Glutamatergic neuron (in vitro differentiated cells): ENCODE measurements around the gene ZNF639. TPM values are rescaled to one million over a fixed set of nuclear protein-coding genes. Genes with fewer than 3 reads are reported as not detected.

Source experiments
- DNase-seq: peaks from one replicate; pipeline ENCODE4 v3.0.0; 2022
- H3K27ac Mint-ChIP-seq: one replicate; pipeline ENCODE4 v1.8.0; 2020; ENCODE audit warnings: mild to moderate bottlenecking, mixed read lengths, inconsistent platforms; ENCODE audit not compliant: unreplicated experiment
- H3K27me3 Mint-ChIP-seq: one replicate; pipeline ENCODE4 v1.8.0; 2020; ENCODE audit warnings: mild to moderate bottlenecking, moderate library complexity, mixed read lengths, inconsistent platforms; ENCODE audit not compliant: unreplicated experiment
- H3K36me3 Mint-ChIP-seq: one replicate; pipeline ENCODE4 v1.8.0; 2020; ENCODE audit warnings: mild to moderate bottlenecking, mixed read lengths, inconsistent platforms; ENCODE audit not compliant: unreplicated experiment
- H3K4me1 Mint-ChIP-seq: one replicate; pipeline ENCODE4 v1.8.0; 2020; ENCODE audit warnings: mild to moderate bottlenecking, low read depth, mixed read lengths, inconsistent platforms; ENCODE audit not compliant: unreplicated experiment
- H3K4me3 Mint-ChIP-seq: one replicate; pipeline ENCODE4 v1.8.0; 2020; ENCODE audit warnings: mild to moderate bottlenecking, mixed read lengths, inconsistent platforms; ENCODE audit not compliant: unreplicated experiment
- H3K9me3 Mint-ChIP-seq: one replicate; pipeline ENCODE4 v1.8.0; 2020; ENCODE audit warnings: mild to moderate bottlenecking, moderate library complexity, mixed read lengths, inconsistent platforms; ENCODE audit not compliant: unreplicated experiment
- CTCF ChIP-seq: fragments of 200-600 bp; sonication (generic); IDR thresholded peaks from one replicate; pipeline ENCODE4 v1.5.0; 2021; ENCODE audit not compliant: partially characterized antibody, unreplicated experiment
- total RNA-seq: library from RNA; stranded (reverse); fragmentation: NEBNext Ultra II Directional; extraction: Animal tissue kit (Norgen Biotek cat#: 25700); gene quantifications from one replicate; pipeline ENCODE4 v1.2.1, GENCODE V29; 2021; ENCODE audit not compliant: unreplicated experiment

ZNF639 gene
- total RNA-seq, 1 donor from 2014 or later: 34.2 TPM

- H3K9me3 Mint-ChIP-seq: peaks cover 3% of the 10 kb centered on the region
- TF ChIP-seq CTCF: no peak
- no peaks in the 10 kb centered on the region for H3K27me3 Mint-ChIP-seq
- peaks cover 6% of the 10 kb centered on the region for H3K4me1 Mint-ChIP-seq
- peak; percentile 88 for DNase-seq
- no peaks in the 10 kb centered on the region for H3K36me3 Mint-ChIP-seq
- H3K4me3 Mint-ChIP-seq: peak within 1 kb of the TSS; percentile 94
- peak within 1 kb of the TSS; percentile 97 for H3K27ac Mint-ChIP-seq
These were observed 24.7 kb downstream of the ZNF639 start, which contains the start of gene MFN1 for GRCh38 chr3:179347345-179348194. MFN1 (plus strand) TSS chr3:179347709; CDS start chr3:179348852, 1,143 bp downstream.

GRCh38 chr3:179348325-179349013, 25.6 kb downstream of the ZNF639 start:
- Mint-ChIP-seq H3K27me3 (no peaks in the 10 kb centered on the region), H3K4me1 (peaks cover 6% of the 10 kb centered on the region), H3K4me3 (peak overlapping the region; percentile 94), H3K27ac (peak overlapping the region; percentile 72), H3K9me3 (peaks cover 3% of the 10 kb centered on the region), H3K36me3 (no peaks in the 10 kb centered on the region)
- no peak for TF ChIP-seq CTCF
- no peak for DNase-seq

- H3K27me3 Mint-ChIP-seq: no peaks in the 10 kb centered on the region
- H3K4me3 Mint-ChIP-seq: no peak overlapping the region
- H3K4me1 Mint-ChIP-seq: no peaks in the 10 kb centered on the region
- no peaks in the 10 kb centered on the region for H3K9me3 Mint-ChIP-seq
- no peak for DNase-seq
- no peak overlapping the region for H3K27ac Mint-ChIP-seq
- TF ChIP-seq CTCF: no peak
- peaks cover 4% of the 10 kb centered on the region for H3K36me3 Mint-ChIP-seq
These were observed 33.2 kb downstream of the ZNF639 start for GRCh38 chr3:179355996-179356395.

- no peak for TF ChIP-seq CTCF
- H3K27me3 Mint-ChIP-seq: no peaks in the 10 kb centered on the region
- no peak overlapping the region for H3K27ac Mint-ChIP-seq
- no peak overlapping the region for H3K4me3 Mint-ChIP-seq
- DNase-seq: no peak
- no peaks in the 10 kb centered on the region for H3K36me3 Mint-ChIP-seq
- H3K4me1 Mint-ChIP-seq: no peaks in the 10 kb centered on the region
- no peaks in the 10 kb centered on the region for H3K9me3 Mint-ChIP-seq
These were observed 40.5 kb downstream of the ZNF639 start for GRCh38 chr3:179363332-179363731.

- no peak overlapping the region for H3K4me3 Mint-ChIP-seq
- TF ChIP-seq CTCF: no peak
- H3K4me1 Mint-ChIP-seq: no peaks in the 10 kb centered on the region
- no peak overlapping the region for H3K27ac Mint-ChIP-seq
- no peak for DNase-seq
- H3K27me3 Mint-ChIP-seq: no peaks in the 10 kb centered on the region
- H3K9me3 Mint-ChIP-seq: no peaks in the 10 kb centered on the region
- no peaks in the 10 kb centered on the region for H3K36me3 Mint-ChIP-seq
These were observed 46.8 kb downstream of the ZNF639 start for GRCh38 chr3:179369621-179370020.
